K562 (cell line): ENCODE measurements around the gene TXNDC15. TPM values are rescaled to one million over a fixed set of nuclear protein-coding genes. Genes with fewer than 3 reads are reported as not detected.

Experiments
- ADNP ChIP-seq: fragments of 200-800 bp; sonication (Bioruptor generic); IDR thresholded peaks from 2 replicates; pipeline ENCODE4 v1.6.1; 2016; ENCODE audit warnings: missing genetic modification characterization, missing compliant biosample characterization
- BRD4 ChIP-seq: fragments of 200-600 bp; sonication (generic); IDR thresholded peaks from 2 replicates; pipeline ENCODE4 v1.6.1; 2017; ENCODE audit warnings: inconsistent platforms
- BRF1 ChIP-seq: IDR thresholded peaks from 3 replicates; pipeline ENCODE4 v1.6.1; 2011; ENCODE audit warnings: borderline replicate concordance, mild to moderate bottlenecking; ENCODE audit not compliant: insufficient read length; ENCODE audit errors: extremely low read depth
- C11orf30 ChIP-seq: fragments of 450-650 bp; IDR thresholded peaks from 2 replicates; pipeline ENCODE4 v1.6.1; 2016; ENCODE audit warnings: low read depth, mild to moderate bottlenecking
- CCNT2 ChIP-seq: IDR thresholded peaks from 2 replicates; pipeline ENCODE4 v1.6.1; 2011; ENCODE audit warnings: borderline replicate concordance, low read depth, mild to moderate bottlenecking, moderate library complexity, mixed read lengths, low read length; ENCODE audit not compliant: insufficient read length; ENCODE audit errors: extremely low read depth
- CREM ChIP-seq: IDR thresholded peaks from 2 replicates; pipeline ENCODE4 v1.6.1; 2014; ENCODE audit warnings: antibody characterized with exemption, low read depth
- E2F4 ChIP-seq: sonication (generic); formaldehyde crosslinking; IDR thresholded peaks from 2 replicates; pipeline ENCODE4 v1.8.0; 2022; ENCODE audit warnings: mild to moderate bottlenecking, low read depth, missing genetic modification reagents
- ELF2 ChIP-seq: fragments of 250-450 bp; sonication (Bioruptor Pico); IDR thresholded peaks from 2 replicates; pipeline ENCODE4 v1.5.0; 2021; ENCODE audit warnings: mild to moderate bottlenecking
- FIP1L1 ChIP-seq: fragments of 200-400 bp; formaldehyde crosslinking; IDR thresholded peaks from 2 replicates; pipeline ENCODE4 v1.6.1; 2018; ENCODE audit warnings: mild to moderate bottlenecking, low read depth, low read length; ENCODE audit not compliant: poor library complexity, severe bottlenecking
- FOSL1 ChIP-seq: fragments of 200-800 bp; sonication (Bioruptor generic); conservative IDR thresholded peaks from 2 replicates; pipeline ENCODE4 v1.6.1; 2016; ENCODE audit warnings: missing genetic modification characterization, missing compliant biosample characterization
- GATAD2B ChIP-seq: fragments of 450-650 bp; IDR thresholded peaks from 2 replicates; pipeline ENCODE4 v1.6.1; 2017; ENCODE audit warnings: mild to moderate bottlenecking, borderline replicate concordance
- IRF2 ChIP-seq: sonication (generic); formaldehyde crosslinking; IDR thresholded peaks from 2 replicates; pipeline ENCODE4 v1.8.1; 2022; ENCODE audit warnings: mild to moderate bottlenecking, missing genetic modification reagents
- KAT7 ChIP-seq: sonication (generic); formaldehyde crosslinking; IDR thresholded peaks from 2 replicates; pipeline ENCODE4 v1.8.0; 2022; ENCODE audit warnings: missing genetic modification reagents, mild to moderate bottlenecking, borderline replicate concordance
- NELFE ChIP-seq: IDR thresholded peaks from 2 replicates; pipeline ENCODE4 v1.6.1; 2011; ENCODE audit warnings: mild to moderate bottlenecking; ENCODE audit not compliant: insufficient read depth, insufficient read length
- NRF1 ChIP-seq, 2 experiments: fragments of 450-650 bp; IDR thresholded peaks in 1 of 2; conservative IDR thresholded peaks in 1 of 2; 2 replicates each; pipeline ENCODE4 v1.6.1; 2014; ENCODE audit warnings: mild to moderate bottlenecking in 2 of 2
- NUFIP1 ChIP-seq: fragments of 450-650 bp; IDR thresholded peaks from 2 replicates; pipeline ENCODE4 v1.6.1; 2018; ENCODE audit not compliant: partially characterized antibody
- PHB2 ChIP-seq: fragments of 450-650 bp; IDR thresholded peaks from 2 replicates; pipeline ENCODE4 v1.6.1; 2017; ENCODE audit warnings: low read depth
- POLR2B ChIP-seq: fragments of 450-650 bp; IDR thresholded peaks from 2 replicates; pipeline ENCODE4 v1.6.1; 2018; ENCODE audit warnings: low read depth; ENCODE audit not compliant: partially characterized antibody
- SRSF1 ChIP-seq: fragments of 200-400 bp; formaldehyde crosslinking; IDR thresholded peaks from 2 replicates; pipeline ENCODE4 v1.6.1; 2017; ENCODE audit warnings: mild to moderate bottlenecking, low read depth, low read length, moderate library complexity
- TCF3 ChIP-seq: sonication (generic); formaldehyde crosslinking; IDR thresholded peaks from 2 replicates; pipeline ENCODE4 v1.4.0; 2020; ENCODE audit warnings: mild to moderate bottlenecking, missing genetic modification reagents
- TEAD2 ChIP-seq: fragments of 450-650 bp; IDR thresholded peaks from 2 replicates; pipeline ENCODE4 v1.6.1; 2016; ENCODE audit warnings: missing genetic modification characterization, control low read depth, missing compliant biosample characterization
- ZBTB43 ChIP-seq: sonication (generic); formaldehyde crosslinking; IDR thresholded peaks from 2 replicates; pipeline ENCODE4 v1.8.0; 2023; ENCODE audit warnings: mild to moderate bottlenecking, missing genetic modification reagents
- ZNF324 ChIP-seq: fragments of 250-450 bp; sonication (Bioruptor Pico); IDR thresholded peaks from 2 replicates; pipeline ENCODE4 v1.4.0; 2020; ENCODE audit warnings: mild to moderate bottlenecking
- ZNF512 ChIP-seq: IDR thresholded peaks from 2 replicates; pipeline ENCODE4 v1.6.1; 2016; ENCODE audit warnings: missing genetic modification characterization, missing compliant biosample characterization
- ZNF785 ChIP-seq: fragments of 250-450 bp; sonication (Bioruptor Pico); IDR thresholded peaks from 2 replicates; pipeline ENCODE4 v1.4.0; 2020; ENCODE audit warnings: mild to moderate bottlenecking
- polyA plus RNA-seq, 8 experiments: library from polyadenylated mRNA; depleted of rRNA in 4 of 8; stranded (reverse) in 5 of 8; unstranded in 3 of 8; fragments of >200 nt; fragmentation: Nextera tagmentation in 2 of 8; fragmentation: Illumina TruSeq in 1 of 8; extraction: Ambion mirVana in 2 of 8; extraction: Trizol in 1 of 8; gene quantifications; 2 replicates each; pipeline versions ENCODE4 v1.2.1 to v1.2.3, GENCODE V29; 2011 to 2014; ENCODE audit warnings: inconsistent platforms in 1 of 8, missing spikeins in 1 of 8
- total RNA-seq, 7 experiments: library from RNA; depleted of rRNA in 6 of 7; stranded (reverse); fragments of >200 nt in 6 of 7; fragmentation: Illumina TruSeq in 2 of 7; extraction: Trizol in 2 of 7; gene quantifications; 2 replicates each; pipeline versions ENCODE4 v1.2.1 to v1.2.3, GENCODE V29; 2011 to 2021; ENCODE audit warnings: low replicate concordance in 1 of 7

Gene TXNDC15
- total and polyA plus RNA-seq, 9 of the 15 experiments (the other 6 are each of a cell fraction or from before 2014, with no cell fraction given), result 3.0 to 15.4 (median 12.3) TPM

- no peak for TF ChIP-seq ZNF785 (CRISPR knock-in tag)
- TF ChIP-seq POLR2B, result peak; percentile 66
- TF ChIP-seq NUFIP1, result no peak
- TF ChIP-seq CCNT2, result peak; percentile 97
- TF ChIP-seq FIP1L1, result peak; percentile 96
- TF ChIP-seq ZNF324 (CRISPR knock-in tag), result no peak
- TF ChIP-seq NELFE, result no peak
- no peak for TF ChIP-seq BRF1
- no peak for TF ChIP-seq TEAD2 (tag)
- peak; percentile 40; the same call in 1 of the 2 replicates for TF ChIP-seq FOSL1
- TF ChIP-seq KAT7 (CRISPR knock-in tag), result peak; percentile 91
- TF ChIP-seq C11orf30, result no peak
- TF ChIP-seq ELF2 (CRISPR knock-in tag), result peak; percentile 70; the same call in 1 of the 2 replicates
- TF ChIP-seq IRF2 (CRISPR knock-in tag), result no peak
- no peak for TF ChIP-seq ZBTB43 (CRISPR knock-in tag)
- TF ChIP-seq BRD4, result no peak
- no peak for TF ChIP-seq ZNF512 (tag)
- no peak for TF ChIP-seq SRSF1
- peak; percentile 29; the same call in 1 of the 2 replicates for TF ChIP-seq GATAD2B
- peak; percentile 10; the same call in 1 of the 2 replicates for TF ChIP-seq TCF3 (CRISPR knock-in tag)
- no peak for TF ChIP-seq PHB2
- no peak for TF ChIP-seq ADNP (tag)
- TF ChIP-seq E2F4 (CRISPR knock-in tag), result peak; percentile 93
- peak; percentile 78 for TF ChIP-seq CREM
- TF ChIP-seq NRF1 (conservative IDR thresholded peaks at IDR 0.05 in 1 of 2, IDR thresholded peaks at IDR 0.05 in 1 of 2), result peak; percentile 98; a peak in 2 of 4 replicates
These were observed 28.1 kb upstream of the TXNDC15 start, which contains the start of gene C5orf24 (continued) for GRCh38 chr5:134845852-134846640.
